NB4 (cell line): Measurements from ENCODE around the gene CES1.

Experiments
- CTCF ChIP-seq: IDR thresholded peaks from one replicate; pipeline ENCODE4 v1.5.1; 2012; ENCODE audit warnings: low read depth, low read length
- MAX ChIP-seq: IDR thresholded peaks from 2 replicates; pipeline ENCODE4 v1.6.1; 2011; ENCODE audit warnings: low read depth, low read length
- POLR2A ChIP-seq: IDR thresholded peaks from 2 replicates; pipeline ENCODE4 v1.6.1; 2011; ENCODE audit warnings: mild to moderate bottlenecking; ENCODE audit not compliant: insufficient read length; ENCODE audit errors: extremely low read depth

- TF ChIP-seq CTCF (no peak), MAX (no peak), POLR2A (no peak)
Measured at GRCh38 chr16:55765161-55765560, 67.7 kb downstream of the CES1 start.
